ENCODE results near the gene UNCX.
"Not testable (repeated sequence)": the region's sequence is repeated elsewhere in the genome, so short reads cannot be mapped to it uniquely, and the experiment has no call there.

- TF ChIP-seq CTCF (IDR thresholded peaks at IDR 0.05); POLR2AphosphoS5 (IDR thresholded peaks at IDR 0.05; ENCODE audit: insufficient read depth in 1 of 2, low read depth in 1 of 2): not testable (repeated sequence)
Measured at GRCh38 chr7:1196441-1196840, 36.2 kb upstream of the UNCX start.
